GM18907 (cell line): ENCODE results near the gene RDX.
"Not testable (repeated sequence)": the region's sequence is repeated elsewhere in the genome, so short reads cannot be mapped to it uniquely, and the experiment has no call there.

Source experiments
- ATAC-seq: cut with Tn5 transposase; IDR thresholded peaks from one replicate; pipeline ENCODE4 v1.9.1; 2021; ENCODE audit warnings: mild to moderate bottlenecking, moderate library complexity; ENCODE audit not compliant: unreplicated experiment

The RDX gene

DNA sequence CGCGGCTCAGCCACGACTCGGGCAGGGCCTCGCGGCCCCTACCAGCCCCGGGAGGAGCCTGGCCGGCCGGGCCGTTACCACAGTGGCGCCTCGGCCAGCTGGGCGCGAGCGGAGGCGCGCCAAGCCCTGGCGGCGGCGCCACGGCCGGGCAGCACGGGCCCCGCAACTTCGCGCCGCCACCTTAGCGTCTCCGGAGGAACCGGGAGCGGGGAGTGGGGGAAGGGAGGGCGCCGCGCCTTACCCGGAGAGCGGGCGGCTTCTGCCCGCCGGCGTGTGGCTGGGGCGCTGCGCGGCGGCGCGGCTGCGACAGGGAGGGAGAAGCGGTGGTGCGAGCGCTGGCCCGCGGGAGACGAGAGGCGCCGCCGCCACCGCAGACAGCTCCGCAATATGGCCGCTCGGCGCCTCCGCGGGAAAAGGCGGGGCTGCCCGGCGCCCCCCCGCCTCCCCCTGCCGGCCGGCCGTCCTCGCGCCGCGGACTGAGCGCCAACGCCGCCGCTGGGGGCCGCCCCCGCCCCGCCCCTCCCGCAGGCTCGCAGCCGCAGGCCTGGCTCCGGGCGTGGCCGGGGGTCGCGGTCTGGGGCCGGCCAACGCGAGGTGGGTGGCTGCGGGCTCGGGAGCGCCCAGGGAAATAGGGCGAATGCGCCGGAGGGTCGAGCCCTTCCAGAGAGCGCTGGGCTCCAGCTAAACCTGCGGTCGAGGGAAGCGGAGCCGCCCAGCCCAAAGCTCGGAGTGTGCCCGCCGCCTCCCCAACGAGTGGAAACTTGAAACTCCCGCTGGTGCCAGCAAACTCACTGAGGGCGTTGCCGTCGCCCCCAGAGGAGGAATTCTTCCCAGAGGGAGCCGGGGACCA lies at the start of gene RDX:
RDX (minus strand) TSS at position 389 of the 850 bp plus-strand sequence. CDS start 16,922 bp downstream, outside the sequence.
- peak; percentile 82 for ATAC-seq

DNA sequence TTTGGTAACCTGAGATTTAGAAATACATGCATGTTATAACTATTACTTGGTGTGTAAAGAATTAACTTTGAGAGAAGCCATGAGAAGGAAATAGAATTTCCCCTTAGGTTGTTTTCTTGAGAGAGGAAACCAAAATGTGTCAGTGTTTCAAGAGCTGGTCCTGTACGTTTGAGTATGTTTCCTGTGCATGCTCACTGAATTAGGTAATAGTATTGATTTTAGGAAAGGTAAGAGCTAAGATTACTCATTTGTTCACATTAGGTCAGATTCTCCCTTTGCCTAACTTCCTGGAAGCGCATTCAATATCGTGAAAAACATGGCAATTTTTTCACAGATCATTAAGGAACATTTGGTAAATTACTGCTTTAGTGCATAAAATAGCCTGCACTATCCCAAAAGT lies 49.3 kb upstream of the RDX start:
- ATAC-seq, result peak; percentile 49

DNA sequence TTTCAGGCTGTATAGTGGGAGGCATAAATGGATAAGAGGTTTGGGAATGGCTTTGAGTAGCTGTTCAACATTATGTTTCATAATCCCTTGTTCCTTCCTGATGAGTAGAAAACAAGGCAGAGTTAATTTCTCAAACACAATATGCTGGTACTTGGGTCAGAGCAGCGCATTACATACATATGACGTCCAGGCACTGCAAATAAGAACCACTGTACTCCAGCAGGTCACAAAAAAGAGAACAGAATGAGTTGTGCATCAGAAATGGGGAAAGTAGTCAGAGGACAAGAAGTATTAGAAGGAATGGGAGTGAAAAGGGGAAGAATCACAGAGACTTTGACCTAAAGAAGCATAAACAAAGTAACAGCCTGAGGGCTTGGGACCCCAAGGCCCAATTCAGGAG lies 44.0 kb upstream of the RDX start:
- ATAC-seq, result no peak

DNA sequence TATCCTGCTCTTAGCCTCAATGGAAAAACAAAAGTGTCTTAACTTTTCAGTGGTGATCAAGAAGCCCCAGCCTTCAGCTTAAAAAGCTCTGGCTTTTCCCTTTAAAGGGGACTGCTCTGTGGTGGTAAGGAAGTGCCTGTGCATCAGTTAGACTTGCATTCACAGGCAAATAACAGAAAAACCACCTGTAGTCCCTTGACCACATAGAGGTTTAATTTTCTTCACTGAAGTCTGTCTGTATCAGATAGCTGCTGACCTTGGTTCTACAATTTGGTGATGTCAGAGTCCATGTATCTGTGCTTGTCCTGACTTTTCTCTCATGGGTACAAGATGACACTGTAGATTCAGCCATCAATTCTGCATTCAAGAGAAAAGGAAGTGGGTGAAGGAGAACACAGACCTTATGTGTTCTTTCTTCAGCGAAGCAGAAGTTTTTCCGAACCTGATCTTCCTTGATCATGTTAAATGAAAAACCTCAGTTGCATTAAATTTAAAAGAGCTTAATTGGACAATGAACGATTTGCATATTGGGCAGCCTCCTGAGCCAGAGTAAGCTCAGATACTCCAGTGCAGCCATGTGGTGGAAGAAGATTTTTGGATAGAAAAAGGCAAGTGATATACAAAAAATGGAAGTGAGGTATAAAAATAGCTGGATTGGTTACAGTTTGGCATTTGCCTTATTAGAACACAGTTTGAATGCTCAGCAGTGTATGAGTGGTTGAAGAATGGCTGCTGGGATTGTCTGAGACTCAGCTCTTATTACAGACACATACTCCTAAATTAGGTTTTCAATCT lies 43.2 kb upstream of the RDX start:
- peak; percentile 58 for ATAC-seq

DNA sequence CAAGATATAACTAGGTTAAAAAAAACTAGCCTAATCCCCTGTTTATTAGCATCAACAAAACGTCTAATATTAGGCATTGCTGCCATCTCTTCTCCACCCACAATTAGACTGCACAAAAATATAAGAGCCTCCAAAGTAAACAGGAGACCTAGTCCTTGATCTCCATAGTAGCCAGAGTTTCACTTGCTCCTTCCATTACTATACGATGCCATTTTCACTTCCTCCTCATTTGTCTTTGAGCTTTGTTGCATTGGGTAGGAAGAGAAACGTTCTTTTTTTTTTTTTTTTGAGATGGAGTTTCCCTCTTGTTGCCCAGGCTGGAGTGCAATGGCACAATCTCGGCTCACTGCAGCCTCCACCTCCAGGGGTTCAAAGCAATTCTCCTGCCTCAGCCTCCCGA lies 42.3 kb upstream of the RDX start:
- ATAC-seq, result no peak

DNA sequence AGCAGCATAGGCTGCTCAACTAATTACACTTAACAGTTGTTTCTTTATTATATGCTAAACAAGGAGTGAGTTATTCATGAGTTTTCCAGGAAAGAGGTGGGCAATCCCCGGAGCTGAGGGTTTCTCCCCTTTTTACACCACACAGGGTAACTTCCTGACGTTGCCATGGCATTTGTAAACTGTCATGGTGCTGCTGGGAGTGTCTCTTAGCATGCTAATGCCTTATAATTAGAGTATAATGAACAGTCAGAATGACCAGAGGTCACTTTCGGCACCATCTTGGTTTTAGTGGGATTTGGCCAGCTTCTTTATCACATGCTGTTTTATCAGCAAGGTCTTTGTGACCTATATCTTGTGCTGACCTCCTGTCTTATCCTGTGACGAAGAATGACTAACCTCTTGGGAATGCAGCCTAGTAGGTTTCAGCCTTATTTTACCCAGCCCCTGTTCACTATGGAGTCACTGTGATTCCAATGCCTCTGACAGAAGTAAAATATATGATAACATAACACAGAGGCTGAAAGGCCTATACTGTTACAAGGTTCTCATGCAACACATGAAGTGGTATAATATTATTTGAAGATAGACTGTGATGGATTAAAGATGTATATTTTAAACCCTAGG lies 41.3 kb upstream of the RDX start:
- ATAC-seq, result no peak

DNA sequence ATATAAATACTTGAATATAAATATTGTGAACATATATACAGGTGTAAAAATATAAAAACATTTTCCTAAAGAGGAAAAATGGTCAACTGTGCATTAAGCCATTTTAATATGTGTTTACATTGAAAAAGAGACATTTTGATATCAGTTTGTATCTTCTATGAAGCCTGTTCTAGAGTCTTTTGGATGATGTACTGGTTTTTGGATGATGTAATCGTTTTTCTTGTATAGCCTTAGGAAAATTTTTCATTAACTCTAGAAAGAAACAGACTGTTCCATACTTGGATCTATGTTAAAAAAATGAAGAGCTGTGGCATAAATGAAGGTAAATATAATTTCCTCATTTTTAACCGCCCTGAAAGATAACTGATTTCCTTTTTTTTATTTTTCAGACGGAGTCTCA lies 39.6 kb upstream of the RDX start:
- ATAC-seq, result no peak

DNA sequence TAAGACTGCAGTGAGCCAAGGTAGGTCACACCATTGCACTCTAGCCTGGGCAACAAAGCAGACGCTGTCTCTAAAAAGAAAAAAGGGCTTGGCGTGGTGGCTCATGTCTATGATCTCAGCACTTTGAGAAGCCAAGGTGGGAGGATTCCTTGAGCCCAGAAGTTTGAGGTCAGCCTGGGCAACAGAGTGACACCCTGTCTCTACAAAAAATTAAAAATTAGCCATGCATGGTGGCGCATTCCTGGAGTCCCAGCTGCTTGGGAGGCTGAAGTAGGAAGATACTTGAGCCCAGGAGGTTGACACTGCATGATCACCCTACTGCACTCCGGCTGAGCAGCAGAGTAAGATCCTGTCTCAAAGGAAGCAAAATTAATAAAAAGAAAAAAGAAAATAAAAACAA lies 38.9 kb upstream of the RDX start:
- no peak for ATAC-seq

DNA sequence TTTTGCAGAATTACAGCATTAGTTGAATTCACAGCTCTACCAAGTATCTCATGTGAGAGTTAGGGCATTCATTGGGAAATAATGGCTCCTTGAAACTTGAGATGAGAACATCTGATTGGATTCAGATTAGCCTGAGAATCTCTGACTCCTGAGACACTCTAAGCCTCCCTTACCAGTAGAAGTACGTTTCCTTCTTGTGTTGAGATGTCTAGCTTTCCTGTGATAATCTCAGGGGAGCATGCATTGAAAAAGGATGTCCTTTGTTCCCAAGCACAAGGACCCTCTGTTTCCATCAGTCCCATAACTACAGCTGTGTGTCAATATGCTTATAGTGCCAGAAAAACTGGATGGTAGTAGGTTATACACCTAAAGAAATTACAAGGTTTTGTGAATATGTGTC lies 35.2 kb upstream of the RDX start:
- ATAC-seq, result no peak

DNA sequence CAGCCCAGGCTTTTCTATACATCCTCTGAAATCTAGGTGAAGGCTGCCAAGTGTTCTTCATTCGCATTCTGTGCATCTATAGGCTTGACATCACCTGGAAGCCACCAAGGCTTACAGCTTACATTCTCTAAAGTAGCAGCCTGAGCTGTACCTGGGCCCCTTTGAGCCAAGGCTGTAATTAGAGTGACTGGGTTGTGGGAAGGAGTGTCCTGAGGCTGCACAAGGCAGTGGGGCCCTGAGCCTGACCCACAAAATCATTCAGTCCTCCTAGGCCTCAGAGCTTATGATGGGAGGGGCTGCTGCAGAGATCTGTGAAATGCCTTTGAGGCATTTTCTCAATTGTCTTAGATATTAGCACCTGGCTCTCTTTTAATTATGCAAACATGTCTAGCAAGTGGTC lies 33.0 kb upstream of the RDX start:
- ATAC-seq, result no peak

DNA sequence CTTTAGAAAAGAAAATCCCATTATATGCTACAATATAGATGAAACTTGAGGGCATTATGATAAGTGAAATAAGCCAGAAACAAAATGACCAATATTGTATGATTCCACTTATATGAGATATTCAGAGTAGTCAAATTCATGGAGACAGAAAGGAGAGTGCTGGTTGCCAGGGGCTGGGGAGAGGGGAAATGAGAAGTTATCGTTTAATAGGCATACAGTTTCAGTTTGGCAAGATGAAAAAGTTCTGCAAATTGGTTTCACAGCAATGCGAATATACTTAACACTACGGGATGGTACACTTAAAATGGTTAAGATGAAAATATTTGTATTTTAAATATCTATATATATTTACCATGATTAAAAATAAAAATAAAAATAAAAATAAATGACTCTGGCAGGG lies 31.1 kb upstream of the RDX start:
- ATAC-seq, result no peak

DNA sequence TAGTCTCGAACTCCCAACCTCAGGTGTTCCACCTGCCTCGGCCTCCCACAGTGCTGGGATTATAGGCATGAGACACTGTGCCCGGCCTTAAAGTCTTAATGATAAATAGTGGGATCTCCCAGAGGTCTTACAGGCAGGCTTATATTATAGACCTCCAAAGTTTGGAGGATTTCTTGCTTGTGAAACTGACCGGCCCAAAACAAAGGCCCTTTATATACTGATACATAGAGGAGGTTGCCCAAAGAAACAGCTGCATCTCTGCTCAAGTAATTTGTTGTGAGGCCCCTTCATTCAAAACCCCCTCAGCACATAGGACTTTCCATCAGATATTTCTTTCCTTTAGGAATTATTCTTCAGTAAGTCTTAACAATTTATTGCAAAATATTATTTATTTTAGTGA lies 27.4 kb upstream of the RDX start:
- ATAC-seq, result no peak

DNA sequence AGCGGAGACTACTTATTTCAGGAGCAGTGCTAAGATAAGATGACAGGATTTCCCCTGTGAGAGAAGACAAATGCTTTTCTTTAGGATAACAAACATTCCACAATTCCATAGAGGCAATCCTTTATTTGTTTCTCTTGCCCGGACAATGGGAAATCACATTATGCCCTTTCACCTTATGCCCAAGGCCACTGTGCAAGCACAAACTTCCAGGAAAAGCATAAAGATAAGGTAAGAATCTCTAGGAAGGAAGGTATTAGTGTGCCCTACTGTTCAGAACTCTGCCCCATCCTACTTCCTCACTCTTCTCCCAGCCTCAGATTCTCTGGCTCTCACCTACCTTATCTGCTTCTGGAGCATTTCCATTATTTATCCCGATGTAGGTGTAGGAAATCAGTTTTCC lies 23.1 kb upstream of the RDX start:
- no peak for ATAC-seq

DNA sequence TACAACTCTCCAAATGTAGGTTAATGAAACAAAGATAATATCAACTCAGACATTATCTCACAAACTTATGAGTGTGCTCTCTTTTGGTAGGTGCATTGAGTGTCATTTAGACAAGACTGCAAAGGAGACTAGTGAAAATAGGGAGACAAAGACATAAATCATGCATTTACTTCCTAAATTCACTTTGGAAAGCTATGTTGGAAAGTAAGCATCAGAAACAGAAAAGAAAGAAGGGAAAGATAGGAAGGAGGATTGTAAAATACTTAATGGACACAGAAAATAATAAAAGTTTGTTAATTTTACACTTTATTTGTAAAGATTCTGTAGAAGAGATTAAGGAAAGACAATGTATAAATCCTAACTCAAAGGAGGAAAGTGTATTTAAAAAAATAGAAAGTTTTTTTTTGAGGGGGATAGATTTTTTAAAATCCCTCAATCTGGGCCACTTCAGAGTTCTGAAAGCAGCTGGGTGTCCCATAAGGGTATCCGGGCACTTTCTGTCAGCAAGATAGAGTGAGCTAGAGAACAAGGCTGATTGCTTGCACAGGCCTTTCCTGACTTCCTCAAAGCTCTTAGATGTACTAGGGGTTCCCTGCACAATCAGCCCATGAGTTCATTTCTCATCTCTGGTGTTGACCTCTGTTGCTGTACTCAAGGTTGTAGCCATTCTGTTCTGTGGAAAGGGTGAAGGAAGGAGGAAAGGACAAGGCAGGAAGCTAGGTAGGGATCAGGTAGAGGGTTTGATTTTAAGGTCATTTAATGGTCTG lies 22.4 kb upstream of the RDX start:
- no peak for ATAC-seq

DNA sequence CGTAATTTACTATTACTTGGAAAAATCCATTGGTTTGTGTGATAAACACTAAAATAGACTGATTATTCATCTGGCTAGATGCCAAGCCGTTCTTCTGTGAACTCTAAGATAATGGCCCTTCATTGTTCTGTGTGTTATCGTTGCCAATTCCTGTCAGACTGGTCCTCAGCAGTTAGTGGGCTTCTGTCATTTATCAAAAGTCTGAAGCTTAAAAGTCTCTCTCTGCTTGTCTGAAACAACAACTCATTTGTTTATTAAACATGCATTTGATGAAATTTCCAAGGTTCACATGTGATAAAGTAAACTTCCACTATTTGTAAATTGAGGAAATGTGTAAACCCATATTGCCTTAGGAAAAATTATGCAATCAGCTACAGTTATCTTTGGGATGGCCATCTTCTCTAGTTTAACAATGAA lies 21.1 kb upstream of the RDX start:
- no peak for ATAC-seq

DNA sequence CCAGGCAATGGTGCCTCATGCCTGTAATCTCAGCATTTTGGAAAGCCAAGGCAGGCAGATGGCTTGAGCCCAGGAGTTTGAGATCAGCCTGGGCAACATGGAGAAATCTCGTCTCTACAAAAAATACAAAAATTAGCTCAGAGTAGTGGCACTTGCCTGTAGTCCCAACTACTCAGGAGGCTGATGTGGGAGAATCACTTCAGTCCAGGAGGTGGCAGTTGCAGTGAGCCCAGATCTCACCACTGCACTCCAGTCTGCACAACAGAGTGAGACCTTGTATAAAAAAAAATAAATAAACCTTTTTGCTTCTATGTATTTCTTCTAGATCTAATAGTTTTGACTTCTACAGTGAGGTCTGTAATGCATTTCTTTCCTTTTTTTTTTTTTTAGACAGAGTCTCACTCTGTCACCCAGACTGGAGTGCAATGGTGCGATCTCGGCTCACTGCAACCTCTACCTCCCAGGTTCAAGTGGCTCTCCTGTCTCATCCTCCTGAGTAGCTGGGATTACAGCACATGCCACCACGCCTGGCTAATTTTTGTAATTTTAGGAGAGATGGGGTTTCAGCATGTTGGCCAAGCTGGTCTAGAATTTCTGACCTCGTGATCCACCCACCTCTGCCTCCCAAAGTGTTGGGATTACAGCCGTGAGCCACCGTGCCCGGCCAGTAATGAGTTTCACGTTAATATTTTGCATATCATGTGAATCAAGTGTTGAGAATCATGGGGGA lies 18.1 kb upstream of the RDX start:
- no peak for ATAC-seq

DNA sequence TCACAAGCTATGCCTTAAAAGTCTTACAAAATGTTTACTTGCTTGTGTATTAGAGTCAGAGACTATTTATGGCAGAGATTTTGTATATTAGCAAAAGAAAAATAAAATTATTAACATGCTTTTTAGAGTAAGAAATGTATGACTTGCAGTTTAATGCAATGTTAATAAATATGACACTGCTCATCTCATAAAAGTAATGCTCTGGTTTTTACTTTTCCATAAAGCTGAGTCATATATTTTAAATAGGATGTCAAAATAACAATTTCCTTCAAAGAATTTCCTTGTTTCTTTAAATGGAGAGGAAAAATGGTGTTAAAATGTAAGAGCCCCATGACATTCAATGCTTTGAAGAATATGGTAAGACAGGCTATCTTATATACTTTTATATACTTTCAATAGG lies 16.3 kb upstream of the RDX start:
- no peak for ATAC-seq

DNA sequence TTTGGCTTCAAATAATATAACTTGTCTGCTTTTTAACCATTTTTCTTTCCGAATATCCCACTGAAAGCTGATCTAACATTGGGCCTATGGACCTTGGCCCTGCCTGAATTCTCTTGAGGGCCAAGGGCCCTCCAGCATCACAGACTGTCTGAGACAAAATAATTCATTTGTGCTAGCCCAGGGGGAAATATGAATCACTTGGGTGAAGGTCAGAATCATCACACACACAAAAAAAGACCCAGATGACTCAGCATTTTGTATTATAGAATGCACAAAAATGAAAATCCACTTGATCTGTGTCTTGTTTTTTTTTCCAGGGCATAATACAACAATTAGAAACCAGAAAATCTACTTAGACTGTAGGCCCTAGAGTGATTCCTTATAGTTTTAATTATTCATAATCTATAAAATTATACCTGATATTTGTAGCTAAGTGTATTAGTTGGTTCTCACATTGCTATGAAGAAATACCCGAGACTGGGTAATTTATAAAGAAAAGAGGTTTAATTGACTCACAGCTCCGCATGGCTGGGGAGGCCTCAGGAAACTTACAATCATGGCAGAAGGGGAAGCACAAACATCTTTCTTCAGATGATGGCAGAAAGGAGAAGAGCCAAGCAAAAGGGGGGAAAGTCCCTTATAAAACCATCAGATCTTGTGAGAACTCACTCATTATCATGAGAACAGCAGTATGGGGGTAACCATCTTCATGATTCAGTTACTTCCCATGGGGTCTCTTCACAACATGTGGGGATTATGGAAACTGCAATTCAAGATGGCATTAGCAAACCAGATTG lies 15.6 kb upstream of the RDX start:
- ATAC-seq, result no peak

DNA sequence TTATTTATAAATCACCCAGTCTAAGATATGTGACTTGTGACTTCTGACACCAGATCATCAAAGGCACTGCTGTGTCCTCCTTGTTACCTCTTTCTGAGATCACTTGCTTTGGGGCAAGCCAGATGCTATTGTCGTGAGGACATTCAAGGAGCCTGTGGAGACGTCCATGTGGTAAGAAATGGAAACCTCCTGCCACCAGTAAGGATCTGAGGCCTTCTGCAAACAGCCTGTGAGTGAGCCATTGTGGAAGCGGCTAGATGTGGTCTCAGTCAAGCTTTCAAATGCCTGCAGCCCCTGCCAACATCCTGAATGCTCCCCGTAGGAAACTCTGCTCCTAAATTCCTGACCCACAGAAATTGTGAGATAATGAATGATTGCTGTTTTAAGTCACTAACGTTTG lies 11.7 kb upstream of the RDX start:
- ATAC-seq, result no peak

DNA sequence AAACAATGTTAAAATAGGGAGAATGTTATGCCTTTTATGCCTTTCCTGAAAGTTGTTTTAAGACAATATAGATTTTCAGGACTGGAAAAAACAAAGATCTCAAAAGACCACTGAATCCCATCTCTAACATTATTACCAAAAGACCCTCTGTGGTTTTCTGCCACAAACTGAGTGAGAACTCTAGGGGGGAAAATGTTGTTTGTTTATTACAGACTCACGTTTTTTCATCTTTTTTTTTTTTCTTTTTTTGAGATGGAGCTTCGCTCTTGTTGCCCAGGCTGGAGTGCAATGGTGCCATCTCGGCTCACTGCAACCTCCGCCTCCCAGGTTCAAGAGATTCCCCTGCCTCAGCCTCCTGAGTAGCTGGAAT lies 9.6 kb upstream of the RDX start:
- ATAC-seq, result not testable (repeated sequence)
